Measurements from ENCODE around the gene SUN3.
A peak's percentile ranks its signal among the peaks of the same experiment; 100 is the strongest.

Gene SUN3

GRCh38 chr7:47978790-47979144, 50.1 kb downstream of the SUN3 start:
- DNase-seq (ENCODE audit: low spot score) = no peak

GRCh38 chr7:47973739-47974138, 55.2 kb downstream of the SUN3 start:
- DNase-seq (ENCODE audit: low spot score) = no peak

GRCh38 chr7:47970761-47971160, 58.1 kb downstream of the SUN3 start:
- no peak for DNase-seq (ENCODE audit: low spot score)

GRCh38 chr7:47968847-47969774, 59.8 kb downstream of the SUN3 start:
- peak; percentile 75 for DNase-seq (ENCODE audit: low spot score)

- peak; percentile 27 for DNase-seq (ENCODE audit: low spot score)
Measured at GRCh38 chr7:47967708-47968107, 61.2 kb downstream of the SUN3 start.

- DNase-seq (ENCODE audit: low spot score) = no peak
Measured at GRCh38 chr7:47967123-47967522, 61.8 kb downstream of the SUN3 start.

GRCh38 chr7:47965456-47965855, 63.5 kb downstream of the SUN3 start:
- DNase-seq (ENCODE audit: low spot score) = no peak

GRCh38 chr7:47962262-47962661, 66.6 kb downstream of the SUN3 start:
- no peak for DNase-seq (ENCODE audit: low spot score)

- no peak for DNase-seq (ENCODE audit: low spot score)
Measured at GRCh38 chr7:47957156-47957555, 71.8 kb downstream of the SUN3 start.

- DNase-seq (ENCODE audit: low spot score) = no peak
Measured at GRCh38 chr7:47956220-47956619, 72.7 kb downstream of the SUN3 start.

- no peak for DNase-seq (ENCODE audit: low spot score)
Measured at GRCh38 chr7:47954231-47954911, 74.5 kb downstream of the SUN3 start.

GRCh38 chr7:47953822-47954221, 75.1 kb downstream of the SUN3 start:
- DNase-seq (ENCODE audit: low spot score) = no peak

GRCh38 chr7:47952224-47952623, 76.7 kb downstream of the SUN3 start:
- DNase-seq (ENCODE audit: low spot score) = no peak

GRCh38 chr7:47951374-47951773, 77.5 kb downstream of the SUN3 start:
- no peak for DNase-seq (ENCODE audit: low spot score)

- DNase-seq (ENCODE audit: low spot score) = no peak
Measured at GRCh38 chr7:47950714-47951113, 78.2 kb downstream of the SUN3 start.

GRCh38 chr7:47949703-47950102, 79.2 kb downstream of the SUN3 start:
- no peak for DNase-seq (ENCODE audit: low spot score)

GRCh38 chr7:47948141-47948790, 80.6 kb downstream of the SUN3 start, which contains the start of gene PKD1L1:
Gene PKD1L1 (minus strand): TSS chr7:47948466. CDS start chr7:47948440, 26 bp downstream.
- DNase-seq (ENCODE audit: low spot score) = peak; percentile 19

- no peak for DNase-seq (ENCODE audit: low spot score)
Measured at GRCh38 chr7:47947355-47947749, 81.6 kb downstream of the SUN3 start.

- DNase-seq (ENCODE audit: low spot score) = no peak
Measured at GRCh38 chr7:47946581-47947354, 82.1 kb downstream of the SUN3 start.

GRCh38 chr7:47945261-47946015, 83.5 kb downstream of the SUN3 start:
- peak; percentile 62 for DNase-seq (ENCODE audit: low spot score)

- DNase-seq (ENCODE audit: low spot score) = no peak
Measured at GRCh38 chr7:47944536-47945260, 84.2 kb downstream of the SUN3 start.

Measured in hepatic stellate cell (primary cell).